ENCODE results near the gene STON1. TPM values are rescaled to one million over a fixed set of nuclear protein-coding genes. Genes with fewer than 3 reads are reported as not detected.
"Not testable (repeated sequence)": the region's sequence is repeated elsewhere in the genome, so short reads cannot be mapped to it uniquely, and the experiment has no call there.

Gene STON1
- total RNA-seq, 4 donors from 2014 or later, result 3.6 to 11.2 (median 6.7) TPM

DNA sequence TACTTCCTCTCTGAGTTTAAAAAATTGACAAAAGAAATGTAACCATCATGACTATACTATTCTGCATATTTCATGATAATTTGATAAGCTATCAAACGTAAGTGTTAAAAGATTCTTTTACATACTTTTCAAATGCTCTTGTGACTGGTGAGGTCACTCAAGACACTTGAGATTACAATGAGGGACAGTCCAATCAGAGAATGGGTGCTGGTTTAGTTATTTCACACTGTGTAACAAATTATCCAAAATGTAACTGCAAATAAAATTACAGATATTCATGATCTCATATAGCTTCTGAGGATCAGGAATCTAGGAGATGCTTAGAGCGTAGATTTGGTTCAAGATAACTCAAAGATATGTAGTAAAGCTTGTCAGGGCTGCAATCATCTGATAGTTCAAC, 83.3 kb downstream of the STON1 start:
- no peak for TF ChIP-seq POLR2A (IDR thresholded peaks at IDR 0.05)
- TF ChIP-seq EP300 (IDR thresholded peaks at IDR 0.05), result no peak
- no peak for TF ChIP-seq POLR2AphosphoS5 (IDR thresholded peaks at IDR 0.05)
- TF ChIP-seq, protein P1, sequence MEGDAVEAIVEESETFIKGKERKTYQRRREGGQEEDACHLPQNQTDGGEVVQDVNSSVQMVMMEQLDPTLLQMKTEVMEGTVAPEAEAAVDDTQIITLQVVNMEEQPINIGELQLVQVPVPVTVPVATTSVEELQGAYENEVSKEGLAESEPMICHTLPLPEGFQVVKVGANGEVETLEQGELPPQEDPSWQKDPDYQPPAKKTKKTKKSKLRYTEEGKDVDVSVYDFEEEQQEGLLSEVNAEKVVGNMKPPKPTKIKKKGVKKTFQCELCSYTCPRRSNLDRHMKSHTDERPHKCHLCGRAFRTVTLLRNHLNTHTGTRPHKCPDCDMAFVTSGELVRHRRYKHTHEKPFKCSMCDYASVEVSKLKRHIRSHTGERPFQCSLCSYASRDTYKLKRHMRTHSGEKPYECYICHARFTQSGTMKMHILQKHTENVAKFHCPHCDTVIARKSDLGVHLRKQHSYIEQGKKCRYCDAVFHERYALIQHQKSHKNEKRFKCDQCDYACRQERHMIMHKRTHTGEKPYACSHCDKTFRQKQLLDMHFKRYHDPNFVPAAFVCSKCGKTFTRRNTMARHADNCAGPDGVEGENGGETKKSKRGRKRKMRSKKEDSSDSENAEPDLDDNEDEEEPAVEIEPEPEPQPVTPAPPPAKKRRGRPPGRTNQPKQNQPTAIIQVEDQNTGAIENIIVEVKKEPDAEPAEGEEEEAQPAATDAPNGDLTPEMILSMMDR (IDR thresholded peaks at IDR 0.05), result no peak
- 85% methylated on average over 2 of the region's 2 CpGs for WGBS
- Histone ChIP-seq H3K9me3 (no peaks in the 10 kb centered on the region), H3K36me3 (no peaks in the 10 kb centered on the region), H3K4me1 (no peaks in the 10 kb centered on the region), H3K4me3 (no peak overlapping the region), H3K27ac (no peak overlapping the region), H3K27me3 (no peaks in the 10 kb centered on the region)
- no peak for DNase-seq (ENCODE audit: low spot score in 2 of 2)

DNA sequence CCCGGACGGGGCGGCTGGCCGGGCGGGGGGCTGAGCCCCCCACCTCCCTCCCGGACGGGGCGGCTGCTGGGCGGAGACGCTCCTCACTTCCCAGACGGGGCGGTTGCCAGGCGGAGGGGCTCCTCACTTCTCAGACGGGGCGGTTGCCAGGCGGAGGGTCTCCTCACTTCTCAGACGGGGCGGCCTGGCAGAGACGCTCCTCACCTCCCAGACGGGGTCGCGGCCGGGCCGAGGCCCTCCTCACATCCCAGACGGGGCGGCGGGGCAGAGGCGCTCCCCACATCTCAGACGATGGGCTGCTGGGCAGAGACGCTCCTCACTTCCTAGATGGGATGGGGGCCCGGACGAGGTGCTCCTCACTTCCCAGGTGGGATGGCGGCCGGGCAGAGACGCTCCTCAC, 84.6 kb downstream of the STON1 start:
- WGBS, result 98% methylated on average over 15 of the region's 35 CpGs
- not testable (repeated sequence) for H3K4me1 ChIP-seq; H3K27me3 ChIP-seq; H3K9me3 ChIP-seq; H3K4me3 ChIP-seq; DNase-seq (ENCODE audit: low spot score in 2 of 2); H3K27ac ChIP-seq; H3K36me3 ChIP-seq

DNA sequence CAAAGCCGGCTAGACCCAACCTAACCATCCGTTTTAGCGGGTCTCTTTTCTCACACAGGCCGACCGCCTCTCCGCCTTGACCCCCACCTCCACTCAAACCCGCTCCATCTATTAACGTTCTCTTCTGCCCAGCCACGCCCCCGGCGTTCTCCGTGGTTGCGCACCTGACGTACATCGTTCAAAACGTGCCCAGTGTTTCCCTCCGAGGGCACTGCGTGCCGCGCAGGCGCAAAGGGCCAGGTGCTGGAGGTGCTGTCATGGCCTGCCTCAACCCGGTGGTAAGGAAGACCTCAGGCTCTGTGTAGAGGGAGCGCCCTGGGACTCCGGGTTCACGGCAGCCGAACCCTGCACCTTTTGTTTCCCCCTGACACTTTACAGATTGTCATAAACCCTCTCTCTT, 87.7 kb downstream of the STON1 start, which contains the start of gene GTF2A1L:
Gene GTF2A1L, plus strand, starts transcription at position 239 of the 400 bp plus-strand sequence. Its CDS starts 19 bp downstream, at position 258.
- 90% methylated on average over 26 of the region's 26 CpGs for WGBS
- no peak within 1 kb of the TSS for H3K4me3 ChIP-seq
- no peak for TF ChIP-seq POLR2A (IDR thresholded peaks at IDR 0.05)
- TF ChIP-seq, protein P1 (IDR thresholded peaks at IDR 0.05), result no peak
- no peak for TF ChIP-seq POLR2AphosphoS5 (IDR thresholded peaks at IDR 0.05)
- TF ChIP-seq EP300 (IDR thresholded peaks at IDR 0.05), result no peak
- no peak within 1 kb of the TSS for H3K27ac ChIP-seq
- H3K36me3 ChIP-seq, result no peaks in the 10 kb centered on the region
- no peak for DNase-seq (ENCODE audit: low spot score in 2 of 2)
- no peaks in the 10 kb centered on the region for H3K27me3 ChIP-seq
- no peaks in the 10 kb centered on the region for H3K9me3 ChIP-seq
- H3K4me1 ChIP-seq, result no peaks in the 10 kb centered on the region

DNA sequence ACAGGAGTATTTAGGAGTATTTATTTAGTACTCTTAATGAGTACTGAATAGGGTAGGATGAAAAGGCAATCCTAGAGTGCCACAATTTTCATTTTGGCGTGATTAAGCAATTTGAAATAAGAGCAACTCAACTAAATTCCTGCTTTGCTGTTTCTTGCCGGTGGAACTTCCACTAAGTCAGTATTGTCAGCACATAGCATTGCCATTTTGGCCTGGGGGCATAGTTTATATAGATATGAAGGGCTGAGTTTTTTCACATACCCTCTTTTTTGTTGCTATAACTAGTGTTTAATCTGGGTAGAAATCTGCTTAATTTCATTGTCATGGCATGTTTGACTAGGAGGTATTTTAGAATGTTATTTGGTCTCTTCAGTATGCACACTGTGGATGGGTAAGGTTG, 89.6 kb downstream of the STON1 start:
- H3K4me1 ChIP-seq, result no peaks in the 10 kb centered on the region
- H3K4me3 ChIP-seq, result no peak overlapping the region
- TF ChIP-seq POLR2A (IDR thresholded peaks at IDR 0.05) (no peak), POLR2AphosphoS5 (IDR thresholded peaks at IDR 0.05) (no peak), EP300 (IDR thresholded peaks at IDR 0.05) (no peak)
- TF ChIP-seq, protein P1 (IDR thresholded peaks at IDR 0.05), result no peak
- no peak for DNase-seq (ENCODE audit: low spot score in 2 of 2)
- H3K9me3 ChIP-seq, result no peaks in the 10 kb centered on the region
- WGBS, result 53% methylated on average over 2 of the region's 2 CpGs
- H3K27me3 ChIP-seq, result no peaks in the 10 kb centered on the region
- no peak overlapping the region for H3K27ac ChIP-seq
- no peaks in the 10 kb centered on the region for H3K36me3 ChIP-seq

DNA sequence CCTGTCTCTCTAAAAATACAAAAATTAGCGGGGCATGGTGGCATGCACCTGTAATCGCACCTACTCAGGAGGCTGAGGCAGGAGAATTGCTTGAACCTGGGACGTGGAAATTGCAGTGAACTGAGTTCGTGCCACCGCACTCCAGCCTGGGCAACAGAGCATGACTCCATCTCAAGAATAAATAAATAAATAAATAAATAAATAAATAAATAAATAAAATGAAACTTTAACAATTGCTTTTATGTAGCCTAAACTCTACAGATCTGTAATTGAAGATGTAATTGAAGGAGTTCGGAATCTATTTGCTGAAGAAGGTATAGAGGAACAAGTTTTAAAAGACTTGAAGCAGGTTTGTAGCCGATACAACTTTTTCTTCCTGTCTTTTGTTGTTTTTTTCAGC, 90.7 kb downstream of the STON1 start:
- TF ChIP-seq, protein P1 (IDR thresholded peaks at IDR 0.05), result no peak

DNA sequence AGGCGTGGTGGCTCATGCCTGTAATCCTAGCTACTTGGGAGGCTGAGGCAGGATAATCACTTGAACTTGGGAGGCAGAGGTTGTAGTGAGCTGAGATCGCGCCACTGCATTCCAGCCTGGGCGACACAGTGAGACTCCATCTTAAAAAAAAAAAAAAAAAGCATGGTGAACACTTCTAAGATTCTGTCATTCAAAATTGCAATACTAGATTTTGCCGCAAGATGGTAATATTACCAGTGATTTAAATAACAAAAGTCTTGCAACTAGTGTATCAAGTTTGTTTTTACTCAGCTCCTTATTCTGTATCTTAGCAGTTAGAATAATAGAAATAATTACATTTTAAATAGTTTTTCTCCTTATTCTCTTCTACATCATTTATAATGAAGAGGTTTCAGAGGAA, 92.7 kb downstream of the STON1 start:
- not testable (repeated sequence) for H3K9me3 ChIP-seq; DNase-seq (ENCODE audit: low spot score in 2 of 2); H3K36me3 ChIP-seq; H3K27me3 ChIP-seq; H3K4me3 ChIP-seq; H3K27ac ChIP-seq; H3K4me1 ChIP-seq
- 85% methylated on average over 5 of the region's 5 CpGs for WGBS

More for the DNA sequence above, 90.7 kb downstream of the STON1 start:
- Histone ChIP-seq H3K4me1 (no peaks in the 10 kb centered on the region), H3K9me3 (no peaks in the 10 kb centered on the region), H3K27me3 (no peaks in the 10 kb centered on the region), H3K36me3 (no peaks in the 10 kb centered on the region), H3K27ac (no peak overlapping the region), H3K4me3 (no peak overlapping the region)
- no peak for DNase-seq (ENCODE audit: low spot score in 2 of 2)
- 94% methylated on average over 7 of the region's 7 CpGs for WGBS

Measured in suprapubic skin (tissue), 4 donors.